ENCODE results near the gene KLF17.
A peak's percentile ranks its signal among the peaks of the same experiment; 100 is the strongest.

Gene KLF17

GRCh38 chr1:44089371-44090048 is 29.1 kb upstream of the KLF17 start:
- CTCF ChIA-PET = interaction anchor here (0.6 kb wide), 1 partner anchor 397 kb away, joined by 4 read pairs; no protein-coding TSS in a partner anchor
- DNase-seq (ENCODE audit: low spot score) = peak; percentile 28
- no peak overlapping the region for H3K27ac ChIP-seq
- no peak for TF ChIP-seq CTCF (conservative IDR thresholded peaks at IDR 0.05; ENCODE audit: low read depth)
- POLR2A ChIA-PET (ENCODE audit: low non-redundant PET) = no interaction called here

DNA sequence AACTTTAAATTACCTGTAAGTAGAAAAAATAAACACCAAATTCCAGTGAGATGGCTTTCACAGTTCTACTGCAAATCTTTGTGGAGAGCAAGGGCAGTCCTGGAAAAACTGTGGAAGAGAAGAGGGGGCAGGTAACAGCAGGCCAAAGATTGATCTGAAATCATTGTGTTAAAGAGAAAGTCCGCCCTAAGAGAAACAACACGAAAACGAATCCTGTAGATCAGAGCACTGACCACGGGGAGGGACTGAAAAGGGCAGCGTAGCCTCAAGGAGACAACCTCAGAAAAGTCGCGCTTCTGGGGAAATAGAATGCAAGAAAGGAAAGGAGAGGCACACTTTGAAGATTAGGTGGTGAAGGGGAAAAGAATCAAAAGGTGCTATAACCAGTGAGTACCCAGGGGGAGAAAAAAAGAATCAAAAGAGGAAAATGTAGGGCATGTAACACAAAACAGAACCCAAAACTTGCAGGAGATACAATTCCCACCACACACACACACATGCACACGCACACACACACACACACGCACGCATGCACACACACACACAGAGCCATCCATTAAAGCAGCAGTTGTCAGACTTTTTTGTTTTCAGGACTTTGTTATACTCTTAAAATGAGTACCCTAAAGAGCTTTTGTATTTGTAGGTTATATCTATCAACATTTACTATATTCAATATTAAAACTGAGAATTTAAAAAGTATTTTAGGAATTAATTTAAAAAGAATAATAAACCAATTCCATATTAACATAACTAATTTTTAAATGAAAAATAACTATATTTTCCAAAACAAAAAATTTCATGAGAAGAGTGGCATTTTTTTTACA is 28.0 kb upstream of the KLF17 start:
- POLR2A ChIA-PET (ENCODE audit: low non-redundant PET) = no interaction called here
- CTCF ChIA-PET = interaction anchor here (0.7 kb wide), 1 partner anchor 830 kb away, joined by 3 read pairs; no protein-coding TSS in a partner anchor
- no peak overlapping the region for H3K27ac ChIP-seq
- TF ChIP-seq CTCF (conservative IDR thresholded peaks at IDR 0.05; ENCODE audit: low read depth) = no peak
- DNase-seq (ENCODE audit: low spot score) = no peak

DNA sequence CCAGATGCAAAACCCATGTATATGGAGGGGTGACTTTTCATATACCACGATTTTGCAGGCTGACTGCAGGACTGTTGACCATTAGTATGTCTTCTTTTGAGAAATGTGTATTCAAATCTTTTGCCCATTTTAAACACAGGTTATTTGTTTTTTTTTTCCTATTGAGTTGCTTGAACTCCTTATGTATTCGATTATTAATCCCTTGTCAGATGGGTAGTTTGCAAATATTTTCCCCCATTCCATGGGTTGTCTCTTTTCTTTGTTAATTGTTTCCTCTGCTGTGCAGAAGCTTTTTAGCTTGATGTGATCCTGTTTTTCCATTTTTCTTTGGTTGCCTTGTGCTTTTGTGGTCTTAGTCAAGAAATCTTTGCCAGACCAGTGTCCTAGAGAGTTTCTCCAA is 24.6 kb upstream of the KLF17 start:
- ChIA-PET POLR2A (ENCODE audit: low non-redundant PET) (no interaction called here), CTCF (no interaction called here)

DNA sequence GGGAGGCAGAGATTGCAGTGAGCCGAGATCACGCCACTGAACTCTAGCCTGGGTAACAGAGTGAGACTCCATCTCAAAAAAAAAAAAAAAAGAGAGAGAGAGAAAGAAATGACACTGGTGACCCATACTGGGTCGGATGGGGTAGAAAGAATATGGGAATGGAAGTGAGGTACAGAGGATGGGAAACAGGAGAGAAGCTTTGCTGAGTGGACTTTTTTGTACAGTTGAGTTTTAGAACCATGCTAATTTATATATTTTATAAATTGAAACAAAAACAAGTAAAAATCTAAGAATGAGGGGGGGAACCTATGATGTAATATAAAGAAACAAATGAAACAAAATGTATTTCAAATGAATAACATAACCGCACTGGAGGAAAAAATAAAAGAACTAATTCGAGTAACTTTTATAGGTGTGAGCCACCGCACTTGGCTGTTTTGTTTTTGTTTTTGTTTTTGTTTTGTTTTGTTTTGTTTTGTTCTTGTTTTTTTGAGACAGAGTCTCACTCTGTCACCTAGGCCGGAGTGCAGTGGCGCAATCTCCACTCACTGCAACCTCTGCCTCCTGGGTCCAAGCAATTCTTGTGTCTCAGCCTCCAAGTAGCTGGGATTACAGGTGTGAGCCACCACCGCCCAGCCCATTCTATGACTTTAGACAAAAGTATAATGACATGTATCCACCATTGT is 18.3 kb upstream of the KLF17 start:
- no peak overlapping the region for H3K27ac ChIP-seq
- ChIA-PET CTCF (no interaction called here), POLR2A (ENCODE audit: low non-redundant PET) (no interaction called here)
- no peak for DNase-seq (ENCODE audit: low spot score)
- no peak for TF ChIP-seq CTCF (conservative IDR thresholded peaks at IDR 0.05; ENCODE audit: low read depth)

More for the DNA sequence above, 24.6 kb upstream of the KLF17 start:
- no peak for TF ChIP-seq CTCF (conservative IDR thresholded peaks at IDR 0.05; ENCODE audit: low read depth)
- H3K27ac ChIP-seq = no peak overlapping the region
- DNase-seq (ENCODE audit: low spot score) = no peak

- no peak overlapping the region for H3K27ac ChIP-seq
- no peak for TF ChIP-seq CTCF (conservative IDR thresholded peaks at IDR 0.05; ENCODE audit: low read depth)
- ChIA-PET CTCF (no interaction called here), POLR2A (ENCODE audit: low non-redundant PET) (no interaction called here)
- DNase-seq (ENCODE audit: low spot score) = no peak
These were observed 17.3 kb upstream of the KLF17 start for GRCh38 chr1:44101328-44101727.

DNA sequence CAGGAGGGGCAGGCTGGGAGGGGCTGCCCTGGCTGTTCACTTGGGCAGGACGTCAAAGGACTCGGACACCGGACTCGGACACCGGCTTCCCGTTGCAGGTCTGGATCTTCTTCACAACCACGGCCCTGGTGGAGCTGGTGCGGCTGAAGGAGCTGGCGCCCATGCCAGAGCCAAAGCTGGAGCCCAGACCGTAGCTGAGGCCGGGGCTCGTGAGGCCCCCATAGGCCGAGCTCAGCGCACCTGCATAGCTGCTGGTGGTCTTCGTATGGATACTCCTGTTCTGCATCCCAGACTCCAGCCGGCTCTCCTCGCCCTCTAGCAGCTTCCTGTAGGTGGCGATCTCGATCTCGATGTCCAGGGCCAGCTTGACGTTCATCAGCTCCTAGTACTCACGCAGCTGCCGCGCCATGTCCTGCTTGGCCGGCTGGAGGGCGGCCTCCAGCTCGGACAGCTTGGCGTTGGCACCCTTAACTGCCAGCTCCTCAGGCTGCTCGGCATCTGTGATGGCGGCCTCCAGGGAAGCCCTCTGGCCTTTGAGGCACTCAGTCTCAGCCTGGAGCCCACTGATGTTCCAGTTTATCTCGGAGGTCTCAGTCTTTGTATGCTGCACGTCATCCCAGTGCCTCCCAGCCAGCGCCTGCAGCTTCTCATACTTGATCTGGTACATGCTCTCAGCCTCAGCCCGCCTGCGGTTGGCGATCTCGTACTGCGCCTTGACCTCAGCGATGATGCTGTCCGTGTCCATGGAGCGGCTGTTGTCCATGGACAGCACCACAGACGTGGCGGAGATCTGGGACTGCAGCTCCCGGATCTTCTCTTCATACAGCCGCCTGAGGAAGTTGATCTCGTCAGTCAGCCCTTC is 15.1 kb upstream of the KLF17 start:
- no peak for DNase-seq (ENCODE audit: low spot score)
- POLR2A ChIA-PET (ENCODE audit: low non-redundant PET) = no interaction called here
- TF ChIP-seq CTCF (conservative IDR thresholded peaks at IDR 0.05; ENCODE audit: low read depth) = no peak
- H3K27ac ChIP-seq = no peak overlapping the region
- CTCF ChIA-PET = no interaction called here

All from RWPE1 (cell line).